NCI-H1105 treated with DMSO at 0.1 percent for 48 hours (cell line): Measurements from ENCODE around the gene KCNQ1OT1.

ENCODE experiments used
- DNase-seq: peaks from one replicate; lab custom pipeline; 2025; lab: John Stamatoyannopoulos, UW

The KCNQ1OT1 gene

GRCh38 chr11:2593393-2593950 is 106.3 kb downstream of the KCNQ1OT1 start:
- no peak for DNase-seq

- no peak for DNase-seq
Measured at GRCh38 chr11:2592559-2593392, 107.0 kb downstream of the KCNQ1OT1 start.

GRCh38 chr11:2591805-2592204 is 108.0 kb downstream of the KCNQ1OT1 start:
- no peak for DNase-seq

GRCh38 chr11:2590965-2591754 is 108.6 kb downstream of the KCNQ1OT1 start:
- no peak for DNase-seq

- no peak for DNase-seq
Measured at GRCh38 chr11:2590131-2590964, 109.4 kb downstream of the KCNQ1OT1 start.

- no peak for DNase-seq
Measured at GRCh38 chr11:2589538-2589934, 110.3 kb downstream of the KCNQ1OT1 start.

GRCh38 chr11:2588809-2589537 is 110.8 kb downstream of the KCNQ1OT1 start:
- no peak for DNase-seq

- no peak for DNase-seq
Measured at GRCh38 chr11:2587976-2588748, 111.6 kb downstream of the KCNQ1OT1 start.

- no peak for DNase-seq
Measured at GRCh38 chr11:2587132-2587930, 112.5 kb downstream of the KCNQ1OT1 start.

GRCh38 chr11:2586793-2587131 is 113.0 kb downstream of the KCNQ1OT1 start:
- DNase-seq = no peak

GRCh38 chr11:2586087-2586792 is 113.6 kb downstream of the KCNQ1OT1 start:
- no peak for DNase-seq

GRCh38 chr11:2585566-2586086 is 114.2 kb downstream of the KCNQ1OT1 start:
- no peak for DNase-seq

GRCh38 chr11:2584812-2585565 is 114.8 kb downstream of the KCNQ1OT1 start:
- DNase-seq = no peak

GRCh38 chr11:2584434-2584811 is 115.4 kb downstream of the KCNQ1OT1 start:
- DNase-seq = no peak

GRCh38 chr11:2583605-2583958 is 116.2 kb downstream of the KCNQ1OT1 start:
- DNase-seq = no peak

- DNase-seq = no peak
Measured at GRCh38 chr11:2582946-2583604, 116.7 kb downstream of the KCNQ1OT1 start.

GRCh38 chr11:2582351-2582945 is 117.3 kb downstream of the KCNQ1OT1 start:
- DNase-seq = no peak
